GM19395 (cell line): ENCODE results near the gene ADGRE2.

Source experiments
- ATAC-seq: cut with Tn5 transposase; IDR thresholded peaks from one replicate; pipeline ENCODE4 v1.9.1; 2021; ENCODE audit warnings: mild to moderate bottlenecking, moderate library complexity; ENCODE audit not compliant: unreplicated experiment

ADGRE2 gene

DNA sequence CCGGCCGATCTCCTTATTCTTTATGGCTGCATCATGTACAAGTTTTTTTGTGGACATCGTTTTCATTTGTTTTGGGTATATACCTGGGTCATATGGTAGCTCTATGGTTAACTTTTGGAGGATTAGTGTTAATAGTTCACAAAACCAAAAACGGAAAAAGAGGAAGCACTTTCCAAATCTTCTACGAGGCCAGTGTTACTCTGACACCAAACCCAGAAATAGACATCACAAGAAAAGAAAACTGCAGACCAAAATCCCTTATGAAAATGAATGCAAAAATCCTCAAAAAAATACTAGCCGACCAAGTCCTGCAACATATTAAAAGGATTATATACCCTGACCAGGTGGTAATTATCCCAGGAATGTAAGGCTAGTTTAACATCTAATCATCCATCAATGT, 29.8 kb downstream of the ADGRE2 start:
- no peak for ATAC-seq

GRCh38 chr19:14746886-14747285, 31.5 kb downstream of the ADGRE2 start:
- ATAC-seq, result no peak

GRCh38 chr19:14735915-14736314, 42.4 kb downstream of the ADGRE2 start:
- ATAC-seq, result no peak

DNA sequence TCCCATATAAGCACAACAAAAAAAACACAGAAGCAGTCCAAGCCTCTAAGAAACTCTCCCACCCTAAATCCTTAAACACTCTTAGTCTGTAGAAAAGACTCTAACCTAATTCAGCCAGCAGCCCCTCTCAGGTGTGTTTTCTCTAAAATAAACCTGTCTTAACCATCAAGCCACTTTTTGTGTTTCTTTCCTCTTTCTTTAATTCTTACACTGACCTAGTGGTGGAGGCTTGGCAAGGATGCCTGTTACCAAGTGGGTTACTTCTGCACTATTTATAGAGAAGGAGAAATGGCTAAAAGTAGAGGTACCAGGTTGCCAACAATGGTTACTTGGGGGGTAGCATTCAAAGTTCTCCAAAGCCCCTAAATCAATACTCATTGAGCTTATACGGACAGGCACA, 44.8 kb downstream of the ADGRE2 start:
- ATAC-seq, result no peak

DNA sequence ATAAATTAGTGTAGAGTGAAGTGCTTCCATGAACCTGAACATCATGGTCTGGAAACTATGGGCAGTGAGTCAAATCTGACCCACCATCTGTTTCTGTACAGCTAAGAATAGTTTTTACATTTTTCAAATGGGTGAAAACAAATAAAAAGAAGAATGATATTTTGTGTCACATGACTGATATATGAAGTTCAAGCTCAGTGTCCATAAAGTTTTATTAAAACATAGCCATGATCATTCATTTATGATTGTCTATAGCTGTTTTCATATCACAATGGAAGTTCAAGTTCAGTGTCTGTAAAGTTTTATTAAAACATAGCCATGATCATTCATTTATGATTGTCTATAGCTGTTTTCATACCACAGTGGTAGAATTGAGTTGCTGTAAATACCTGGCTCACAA, 45.9 kb downstream of the ADGRE2 start:
- ATAC-seq, result no peak

DNA sequence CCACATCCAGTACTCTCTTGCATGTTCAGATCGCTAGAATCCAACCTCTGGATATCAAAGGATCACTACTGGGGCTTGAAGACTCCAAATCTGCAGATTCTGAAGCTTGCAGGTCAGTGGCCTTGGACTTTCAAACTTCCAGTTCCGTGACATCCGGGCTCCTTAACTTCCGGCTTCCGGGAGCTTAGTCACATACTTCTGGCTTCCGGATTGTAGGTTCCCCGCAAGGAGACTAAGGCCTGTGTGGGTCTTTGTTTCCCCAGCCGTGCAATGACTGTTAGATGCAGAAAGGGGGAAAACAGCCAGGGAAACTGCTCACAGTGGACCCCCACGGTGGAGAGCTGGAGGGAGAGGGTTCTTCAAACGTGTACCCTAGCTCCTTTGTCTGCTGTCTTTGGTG, 47.2 kb downstream of the ADGRE2 start:
- no peak for ATAC-seq

DNA sequence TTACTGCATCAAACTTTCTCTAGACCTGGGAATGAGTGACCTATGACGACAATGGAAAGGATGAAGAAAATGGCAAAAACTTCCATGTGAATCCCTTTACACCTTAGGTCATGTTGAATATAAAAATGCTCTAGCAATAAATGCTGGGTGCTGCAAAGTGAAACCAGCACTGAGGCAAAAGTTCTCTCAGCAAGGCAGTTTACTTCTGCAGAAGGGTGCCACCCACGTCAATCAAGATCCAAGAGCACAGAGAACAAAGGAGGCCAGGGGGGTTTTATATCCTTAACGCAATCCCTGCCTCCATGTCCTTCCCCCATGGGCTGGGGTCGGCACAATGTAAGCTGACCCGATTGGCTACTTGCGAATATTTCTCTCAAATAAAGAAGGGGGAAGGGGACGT, 49.8 kb downstream of the ADGRE2 start:
- ATAC-seq, result no peak

DNA sequence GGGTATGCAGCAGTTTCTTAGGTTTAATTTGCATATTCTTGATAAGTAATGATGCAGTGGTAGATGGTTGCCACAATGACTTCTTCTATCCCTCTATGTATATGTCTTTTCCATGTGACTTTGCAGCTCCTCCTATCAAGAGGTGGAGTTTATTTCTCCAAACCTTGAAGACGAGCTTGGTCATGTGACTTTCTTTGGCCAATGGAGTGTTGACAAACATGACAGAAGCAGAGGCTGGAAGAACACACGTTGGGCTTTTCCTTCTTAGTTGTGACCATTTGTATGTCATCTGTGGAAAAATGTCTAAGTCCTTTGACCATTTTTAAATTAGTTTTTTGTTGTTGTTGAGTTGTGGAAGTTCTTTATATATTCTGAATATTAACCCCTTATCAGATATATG, 56.2 kb downstream of the ADGRE2 start:
- ATAC-seq, result no peak

GRCh38 chr19:14719162-14719561, 59.2 kb downstream of the ADGRE2 start:
- ATAC-seq, result no peak

DNA sequence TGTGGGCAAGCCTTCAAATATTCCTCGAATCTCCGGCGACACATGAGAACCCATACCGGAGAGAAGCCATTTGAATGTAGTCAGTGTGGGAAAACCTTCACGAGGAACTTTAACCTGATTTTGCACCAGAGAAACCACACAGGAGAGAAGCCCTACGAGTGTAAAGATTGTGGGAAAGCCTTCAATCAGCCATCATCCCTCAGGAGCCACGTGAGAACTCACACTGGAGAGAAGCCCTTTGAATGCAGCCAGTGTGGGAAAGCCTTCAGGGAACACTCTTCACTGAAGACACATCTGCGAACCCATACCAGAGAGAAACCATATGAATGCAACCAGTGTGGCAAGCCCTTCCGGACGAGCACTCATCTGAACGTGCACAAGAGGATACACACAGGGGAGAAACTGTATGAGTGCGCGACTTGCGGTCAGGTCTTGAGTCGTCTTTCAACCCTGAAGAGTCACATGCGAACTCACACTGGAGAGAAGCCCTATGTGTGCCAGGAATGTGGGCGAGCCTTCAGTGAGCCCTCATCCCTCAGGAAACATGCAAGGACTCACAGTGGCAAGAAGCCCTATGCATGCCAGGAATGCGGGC, 59.7 kb downstream of the ADGRE2 start:
- ATAC-seq, result no peak

GRCh38 chr19:14715841-14716240, 62.5 kb downstream of the ADGRE2 start:
- ATAC-seq, result no peak

GRCh38 chr19:14704450-14704849, 73.9 kb downstream of the ADGRE2 start:
- no peak for ATAC-seq

DNA sequence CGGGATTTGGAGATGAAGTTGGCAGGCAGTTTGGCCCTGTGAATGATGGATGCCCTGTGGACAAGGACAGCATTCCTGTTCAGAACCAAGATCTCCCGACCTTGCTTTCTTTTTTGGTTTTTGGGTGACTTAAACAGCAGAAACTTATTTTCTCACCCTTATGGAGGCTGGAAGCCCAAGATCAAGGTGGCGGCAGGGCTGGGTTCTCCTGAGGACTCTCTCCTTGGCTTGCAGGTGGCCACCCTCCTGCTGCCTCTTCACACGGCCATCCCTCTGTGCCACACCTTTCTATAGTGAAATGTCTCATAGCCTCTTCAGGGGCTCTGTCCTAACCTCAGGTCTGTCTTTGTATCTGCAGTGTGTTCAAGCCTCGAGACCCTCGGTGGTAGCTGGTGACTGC, 74.5 kb downstream of the ADGRE2 start:
- no peak for ATAC-seq

DNA sequence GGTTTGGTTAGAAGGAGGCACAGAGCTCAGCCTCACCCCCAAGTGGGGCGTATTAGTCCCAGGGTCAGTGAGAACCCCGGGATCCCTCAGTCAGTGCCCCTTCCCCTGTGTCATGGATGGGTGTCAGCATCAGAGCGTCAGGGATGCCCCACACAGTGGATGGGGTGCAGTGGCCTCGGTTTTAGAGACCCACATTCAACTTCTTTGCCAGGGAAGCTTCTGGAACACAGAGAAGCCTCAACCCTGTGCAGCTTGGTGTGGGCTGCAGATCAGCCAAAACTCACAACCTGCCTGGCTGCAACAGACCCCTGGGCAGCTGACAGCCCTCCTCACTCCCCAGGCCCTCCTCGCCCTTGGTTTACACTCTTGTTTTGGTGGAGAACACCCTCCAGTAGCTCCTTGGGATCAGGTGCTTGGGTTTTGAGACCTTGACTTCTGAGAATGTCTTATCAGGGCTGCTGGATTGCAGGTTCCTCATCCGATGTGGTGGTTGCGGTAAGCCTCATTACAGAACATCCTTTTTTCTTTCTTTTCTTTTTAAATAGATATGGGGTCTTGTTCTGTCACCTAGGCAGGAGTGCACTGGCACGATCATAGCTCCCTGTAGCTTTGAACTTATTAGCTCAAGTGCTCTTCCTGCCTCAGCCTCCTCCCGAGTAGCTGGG, 77.5 kb downstream of the ADGRE2 start:
- ATAC-seq, result no peak

DNA sequence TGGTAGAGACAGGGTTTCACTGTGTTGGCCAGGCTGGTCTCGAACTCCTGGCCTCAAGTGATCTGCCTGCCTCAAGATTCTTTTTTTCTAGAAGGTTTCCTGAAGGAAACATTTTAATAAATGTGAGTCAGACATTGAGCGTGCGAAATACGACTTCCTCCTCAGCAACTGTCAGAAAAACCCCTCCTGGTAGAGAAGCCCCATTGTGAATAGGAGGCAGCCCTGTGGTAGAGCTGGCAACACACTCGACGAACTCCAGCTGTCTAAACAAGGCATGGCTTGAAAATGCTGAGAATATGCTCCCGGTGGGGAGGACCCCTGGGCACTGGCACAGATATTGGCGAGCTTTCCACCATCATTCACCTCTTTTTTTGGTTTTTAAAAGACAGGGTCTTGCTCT, 78.7 kb downstream of the ADGRE2 start:
- ATAC-seq, result no peak

GRCh38 chr19:14695471-14695870, 82.9 kb downstream of the ADGRE2 start:
- no peak for ATAC-seq

DNA sequence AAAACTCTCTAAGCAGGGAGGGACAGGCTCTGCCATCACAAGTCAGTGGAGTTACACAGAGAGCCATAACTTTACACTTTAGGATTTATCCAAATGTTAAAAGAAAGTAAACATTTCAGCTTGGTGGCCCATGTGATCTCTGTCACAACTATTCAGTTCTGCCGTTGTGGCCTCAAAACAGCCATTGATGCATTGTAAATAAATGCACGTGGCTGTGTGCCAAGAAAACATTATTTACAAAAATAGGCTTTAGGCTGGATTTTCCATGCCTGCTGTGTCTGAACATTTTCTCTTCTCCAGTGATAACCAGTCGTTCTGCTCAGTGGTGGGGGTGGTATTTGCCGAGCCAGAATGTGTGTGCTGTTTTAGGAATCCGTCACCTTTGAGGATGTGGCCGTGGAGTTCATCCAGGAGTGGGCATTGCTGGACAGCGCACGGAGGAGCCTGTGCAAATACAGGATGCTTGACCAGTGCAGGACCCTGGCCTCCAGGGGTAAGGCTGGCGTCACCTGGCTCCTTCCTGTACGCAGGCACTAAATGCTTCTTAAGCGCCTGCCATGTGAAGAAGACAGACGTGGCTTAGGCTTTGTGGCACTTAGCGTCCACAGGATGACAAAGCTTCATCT, 83.6 kb downstream of the ADGRE2 start:
- ATAC-seq, result no peak

- ATAC-seq, result peak; percentile 81
These were observed 88.5 kb downstream of the ADGRE2 start, which contains the start of gene ZNF333 for GRCh38 chr19:14689598-14690503. TSS of gene ZNF333 (plus strand) at chr19:14690048. CDS start at chr19:14693492, 3,444 bp downstream.

DNA sequence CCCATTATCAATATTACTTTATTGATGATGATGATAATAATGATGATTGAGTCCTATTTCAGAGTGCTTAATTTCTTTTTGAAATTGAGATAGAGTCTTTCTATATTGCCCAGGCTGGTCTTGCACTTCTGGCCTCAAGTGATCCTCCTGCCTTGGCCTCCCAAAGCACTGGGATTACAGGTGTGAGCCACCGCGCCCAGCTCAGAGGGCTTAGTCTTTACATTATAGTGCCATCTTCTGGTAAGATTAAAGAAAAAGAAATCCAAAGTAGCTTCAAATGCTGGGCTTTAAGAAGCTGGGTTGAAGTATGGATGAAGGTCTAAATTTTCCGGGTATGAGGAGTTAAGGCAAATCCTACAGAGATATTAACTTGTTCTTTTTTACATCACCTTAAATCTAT, 91.9 kb downstream of the ADGRE2 start:
- ATAC-seq, result no peak

GRCh38 chr19:14683439-14683838, 94.9 kb downstream of the ADGRE2 start:
- ATAC-seq, result no peak
